CD4-positive, alpha-beta T cell treated with Interleukin-10 for 1 hour (primary cell): Measurements from ENCODE around the gene TANC1.

Experiments
- DNase-seq: peaks from one replicate; pipeline ENCODE4 v3.0.0-alpha.2; 2020

TANC1 gene

DNA sequence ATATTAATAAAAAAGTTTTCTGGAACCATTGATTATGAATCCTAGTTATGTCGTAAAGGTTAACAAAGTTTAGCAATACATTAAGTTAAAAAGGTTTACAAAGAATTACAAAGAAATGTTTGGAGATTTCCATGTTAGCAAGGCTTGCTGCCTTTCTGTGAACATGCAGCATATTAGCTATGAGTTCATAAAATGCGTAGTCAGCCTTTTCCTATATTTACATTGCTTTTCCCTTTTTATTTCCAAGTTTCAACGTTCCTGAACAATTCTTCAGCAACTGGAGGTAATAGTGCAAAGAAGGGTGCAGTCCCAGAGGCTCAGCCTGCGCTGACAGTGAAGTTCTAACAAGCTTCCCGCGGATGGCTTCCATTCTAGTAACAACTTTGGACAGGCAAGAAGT is 266.4 kb downstream of the TANC1 start:
- DNase-seq = no peak

DNA sequence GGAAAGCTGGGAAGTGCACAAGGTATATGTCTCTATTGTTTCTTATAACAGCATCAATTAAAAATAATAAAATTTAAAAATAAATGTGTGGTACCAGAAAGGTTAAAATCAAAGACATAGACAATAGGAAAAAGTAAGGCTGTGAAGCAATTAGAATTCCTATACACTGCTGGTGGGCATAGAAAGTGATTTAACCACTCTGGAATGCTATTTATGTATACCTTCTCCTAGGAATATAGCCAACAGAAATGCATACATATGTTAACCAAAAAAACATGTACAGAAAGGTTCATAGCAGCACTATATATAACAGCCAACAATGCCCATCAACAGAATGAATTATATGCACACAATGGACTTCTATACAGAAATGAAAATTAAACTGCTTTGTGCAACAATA is 275.1 kb downstream of the TANC1 start:
- no peak for DNase-seq

DNA sequence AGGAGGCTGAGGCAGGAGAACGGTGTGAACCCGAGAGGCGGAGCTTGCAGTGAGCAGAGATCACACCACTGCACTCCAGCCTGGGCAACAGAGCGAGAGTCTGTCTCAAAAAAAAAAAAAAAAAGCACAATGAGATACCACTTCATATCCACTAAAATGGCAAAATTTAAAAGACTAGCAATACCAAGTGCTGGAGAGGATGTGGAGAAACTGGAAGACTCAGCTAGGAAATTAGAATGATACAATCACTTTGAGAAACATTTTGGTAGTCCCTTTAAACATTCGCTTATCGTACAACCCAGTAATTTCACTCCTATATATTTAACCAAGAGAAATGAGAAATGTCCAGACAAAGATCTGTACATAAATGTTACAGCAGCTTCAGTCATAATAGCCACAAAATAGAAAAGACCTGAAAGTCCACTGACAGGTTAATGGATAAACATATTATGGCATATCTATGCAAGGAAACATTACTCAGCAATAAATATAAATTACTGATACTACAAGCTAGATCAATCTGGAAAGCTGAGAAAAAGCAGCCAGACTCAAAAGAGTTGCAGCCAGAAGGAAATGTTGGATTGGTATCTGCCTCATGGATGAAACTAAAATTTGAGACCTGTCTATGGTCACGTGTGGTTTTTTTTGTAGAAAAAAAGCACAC is 278.0 kb downstream of the TANC1 start:
- DNase-seq = no peak

DNA sequence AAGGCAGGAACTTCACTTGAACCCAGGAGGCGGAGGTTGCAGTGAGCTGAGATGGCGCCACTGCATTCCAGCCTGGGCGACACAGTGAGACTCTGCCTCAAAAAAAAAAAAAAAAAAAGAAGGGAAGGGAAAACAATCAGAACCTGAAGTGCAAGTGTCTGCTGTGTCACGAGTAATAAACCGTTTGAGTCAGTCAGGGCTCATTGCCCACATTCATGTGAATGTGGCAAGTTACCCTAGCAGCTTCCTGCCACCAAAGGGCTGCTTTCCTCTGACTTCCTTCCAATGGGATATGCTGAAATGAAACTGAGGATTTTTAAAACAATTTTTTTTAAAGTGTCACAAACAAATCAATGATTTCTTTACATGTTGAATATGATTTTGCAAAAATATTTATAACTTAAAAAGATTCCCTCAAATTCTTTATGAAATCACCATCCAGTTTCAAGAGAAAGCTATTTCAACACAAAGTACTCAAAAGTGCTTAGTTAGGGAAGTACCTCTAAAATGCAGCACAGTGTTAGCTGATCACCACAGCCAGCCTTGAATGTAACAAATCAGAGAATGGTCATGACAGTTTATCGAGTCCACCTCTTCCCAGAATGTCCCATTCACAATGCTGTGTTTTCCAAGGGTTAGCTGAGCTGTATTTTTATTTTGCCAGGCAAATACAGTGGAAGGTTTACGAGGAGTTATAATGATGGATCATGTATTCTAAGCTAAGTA is 281.7 kb downstream of the TANC1 start:
- DNase-seq = no peak

DNA sequence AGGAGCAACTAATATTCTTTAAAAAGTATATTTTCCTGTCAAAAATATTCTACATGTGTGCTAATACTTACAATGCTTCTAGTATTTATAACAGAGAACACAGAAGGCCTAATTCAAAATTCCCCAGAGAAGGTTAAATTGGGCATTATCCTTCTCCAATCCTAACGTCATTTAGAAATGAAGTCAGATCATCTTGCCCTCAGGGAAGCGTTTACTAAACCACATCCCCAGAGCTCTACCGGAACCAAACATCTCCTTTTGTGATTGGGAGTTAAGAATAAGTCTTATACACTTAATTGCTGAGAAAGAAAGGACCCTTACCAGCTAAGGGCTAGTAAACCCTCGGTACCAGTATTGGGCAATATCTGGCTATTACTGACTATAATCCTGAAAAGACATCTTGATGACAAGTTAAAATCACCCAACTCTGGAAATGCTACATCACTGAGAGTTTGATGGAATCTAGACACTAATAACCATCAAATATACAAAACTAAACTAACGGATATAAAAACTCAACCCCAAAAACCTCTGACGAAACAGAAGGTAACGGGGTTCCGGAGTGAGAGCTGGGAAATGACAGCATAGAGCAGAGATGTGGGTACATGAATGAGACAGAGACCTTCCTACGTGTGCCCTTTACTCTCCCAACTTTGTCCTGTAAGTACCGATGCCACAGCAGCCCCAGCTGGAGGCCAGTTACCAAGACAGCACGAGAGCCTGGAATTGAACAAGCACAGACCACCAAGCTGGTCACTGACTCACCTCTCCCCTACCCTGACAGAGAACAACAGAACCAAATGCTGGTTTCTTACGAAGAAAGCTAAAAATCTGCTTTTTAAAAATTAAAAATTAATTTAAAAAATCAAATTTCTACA is 283.1 kb downstream of the TANC1 start:
- no peak for DNase-seq

DNA sequence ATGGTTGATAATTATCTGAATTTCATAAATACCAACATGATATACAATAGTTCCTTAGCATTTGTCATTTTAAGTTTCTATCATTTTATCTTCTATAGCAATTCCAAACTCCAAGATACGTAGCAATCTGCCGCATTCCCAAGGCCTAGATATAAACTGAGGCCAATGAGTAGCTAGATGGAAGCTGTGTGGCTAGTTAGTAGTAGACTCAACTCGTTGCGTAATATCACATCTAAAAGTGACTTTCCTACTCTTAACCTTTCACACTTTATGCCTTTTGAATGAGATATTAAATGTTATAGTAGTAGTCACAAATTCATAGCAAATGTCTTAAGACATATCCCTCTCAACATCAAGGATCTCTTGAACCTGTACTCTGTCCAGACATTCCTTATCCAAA is 284.5 kb downstream of the TANC1 start:
- DNase-seq = no peak

DNA sequence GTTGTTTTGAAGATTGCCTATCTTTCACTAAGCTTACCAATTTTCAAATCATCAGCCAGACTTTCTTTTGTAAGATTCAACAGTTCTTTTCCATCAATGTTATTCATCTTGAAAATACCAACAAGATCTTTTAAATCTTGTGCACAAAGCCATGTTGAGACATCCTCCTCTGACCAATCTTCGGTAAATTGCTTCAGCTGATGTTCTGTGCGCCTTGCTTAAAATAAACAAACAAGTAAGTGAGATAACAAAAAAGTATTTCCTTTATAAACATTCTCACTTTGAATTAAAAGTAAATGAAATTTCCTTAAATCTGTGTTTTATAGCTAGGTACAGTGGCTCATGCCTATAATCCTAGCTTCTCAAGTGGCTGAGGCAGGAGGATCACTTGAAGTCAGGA is 287.7 kb downstream of the TANC1 start:
- DNase-seq = no peak

DNA sequence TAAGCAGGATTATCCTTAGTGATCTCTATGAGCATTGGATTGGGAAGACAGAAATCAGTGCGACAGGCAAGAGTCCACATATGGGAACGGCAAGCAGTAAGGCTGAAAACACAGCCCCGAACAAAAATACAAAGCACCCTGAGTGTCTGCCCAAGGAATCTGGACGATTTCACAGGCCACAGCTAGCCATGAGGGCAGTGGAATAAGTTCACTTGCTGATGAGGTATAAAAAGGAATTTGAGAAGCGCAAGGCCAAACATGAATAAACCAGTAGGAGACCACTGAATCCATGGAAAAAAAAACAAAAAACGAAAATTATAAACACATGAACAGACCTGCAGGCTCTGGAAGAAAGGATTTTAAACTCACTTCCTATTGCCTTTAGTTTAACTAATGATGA is 293.8 kb downstream of the TANC1 start:
- no peak for DNase-seq

DNA sequence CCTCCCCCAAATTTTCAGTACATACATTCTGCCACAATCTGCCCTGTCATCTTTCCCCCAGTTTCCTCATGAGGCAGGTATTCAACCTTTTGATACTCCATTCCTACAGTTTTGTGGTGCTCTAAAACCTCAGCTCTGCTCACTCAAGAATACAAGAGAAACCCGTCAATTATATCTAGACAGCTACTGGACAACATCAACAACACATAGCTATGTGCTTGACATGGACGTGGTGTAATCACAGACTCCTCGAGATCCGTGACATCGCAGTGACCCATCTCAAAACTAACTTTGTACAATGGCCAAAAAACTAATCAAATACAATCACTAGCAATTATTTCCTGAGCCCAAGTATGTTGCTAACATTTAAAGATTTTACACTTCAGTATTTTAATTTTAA is 294.5 kb downstream of the TANC1 start:
- DNase-seq = no peak

DNA sequence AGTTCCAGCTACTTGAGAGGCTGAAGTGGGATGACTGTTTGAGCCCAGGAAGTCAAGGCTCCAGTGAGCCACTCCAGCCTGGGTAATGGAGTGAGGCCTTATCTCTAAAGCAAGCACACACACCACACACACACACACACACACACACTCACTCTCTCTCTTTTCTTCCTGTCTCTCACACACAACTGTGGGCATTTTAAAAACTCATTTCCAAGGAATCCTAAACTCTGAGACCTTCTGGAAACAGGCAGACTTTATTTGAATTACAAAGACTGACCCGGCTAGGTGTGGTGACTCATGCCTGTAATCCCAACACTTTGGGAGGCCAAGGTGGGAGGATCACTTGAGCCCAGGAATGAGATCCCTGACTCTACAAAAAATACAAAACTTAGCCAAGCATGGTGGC is 296.7 kb downstream of the TANC1 start:
- DNase-seq = no peak

DNA sequence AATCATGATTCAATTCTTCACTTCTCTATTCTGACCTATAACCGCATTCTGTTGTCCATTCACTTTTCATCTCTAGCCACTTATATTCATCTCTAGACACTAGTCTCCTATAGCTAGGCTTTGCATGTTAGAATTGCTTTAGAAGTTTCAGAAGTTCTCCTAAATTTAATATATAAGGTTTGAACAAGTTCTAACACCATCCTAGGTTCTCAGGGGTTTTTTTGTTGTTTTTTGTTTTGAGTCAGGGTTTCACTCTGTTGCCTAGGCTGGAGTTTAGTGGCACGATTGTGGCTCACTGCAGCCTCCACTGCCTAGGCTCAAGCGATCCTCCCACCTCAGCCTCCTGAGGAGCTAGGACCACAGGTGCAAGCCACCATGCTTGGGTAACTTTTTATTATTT is 298.1 kb downstream of the TANC1 start:
- DNase-seq = no peak

DNA sequence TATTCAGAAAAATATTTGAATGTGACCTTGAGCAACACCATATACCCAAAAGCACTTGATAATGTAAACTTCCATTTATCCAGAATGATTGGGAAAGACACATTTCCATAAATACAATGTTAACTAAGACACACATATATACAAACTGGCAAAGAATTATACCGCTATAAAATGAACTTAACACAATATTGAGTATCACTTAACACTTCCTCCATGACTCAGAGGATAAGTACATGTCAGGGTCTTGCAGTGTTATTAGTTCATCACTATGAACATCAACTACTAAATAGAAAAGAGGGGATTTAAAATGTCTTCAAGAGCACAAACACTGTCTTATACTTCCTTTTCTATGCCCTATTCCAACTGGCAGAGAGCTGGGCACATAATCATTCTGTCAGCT is 299.5 kb downstream of the TANC1 start:
- no peak for DNase-seq

DNA sequence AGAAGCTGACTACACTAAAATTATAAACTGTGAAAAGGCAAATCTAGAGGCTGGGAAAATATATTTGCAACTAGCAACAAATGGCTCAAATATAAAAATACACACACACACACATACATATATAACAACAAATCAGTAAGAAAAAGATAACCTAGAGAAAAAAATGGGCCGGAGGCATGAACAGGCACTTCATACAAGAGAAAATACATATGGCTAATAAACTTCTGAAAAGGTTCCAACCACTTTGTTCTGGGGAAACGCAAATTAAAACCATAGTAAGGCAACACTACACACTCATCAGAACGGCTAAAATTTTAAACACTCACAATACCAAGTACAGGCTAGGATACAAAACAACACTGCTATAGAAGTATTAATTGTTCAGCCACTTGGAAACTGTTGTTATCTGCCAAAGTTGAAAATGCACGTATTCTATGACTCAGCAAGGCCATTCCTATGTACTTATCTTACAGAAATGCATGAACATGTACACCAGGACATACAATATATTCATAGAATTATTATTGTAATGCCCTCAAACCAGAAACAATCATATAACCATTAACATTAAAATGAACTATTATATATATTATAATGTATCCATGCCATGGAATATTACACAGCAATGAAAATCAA is 302.4 kb downstream of the TANC1 start:
- no peak for DNase-seq

DNA sequence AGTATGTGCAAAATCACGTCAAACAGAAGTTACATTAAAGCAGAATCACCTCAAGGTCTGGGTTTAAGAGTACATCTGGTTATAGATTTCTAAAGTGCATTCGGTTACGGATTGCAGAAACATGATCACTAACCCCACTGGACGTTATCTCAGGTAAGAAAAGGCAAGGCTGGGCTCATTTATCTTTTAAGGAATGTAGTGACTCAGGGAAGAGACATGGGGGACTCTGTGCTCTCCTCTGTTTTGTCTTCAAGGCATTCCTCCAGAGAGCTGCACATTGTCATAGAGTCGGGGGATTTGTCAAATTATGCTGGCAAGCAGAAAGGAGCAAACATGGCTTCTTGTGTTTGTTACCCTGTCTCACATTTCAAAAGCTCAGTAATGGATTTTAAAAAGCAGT is 303.7 kb downstream of the TANC1 start:
- DNase-seq = no peak

DNA sequence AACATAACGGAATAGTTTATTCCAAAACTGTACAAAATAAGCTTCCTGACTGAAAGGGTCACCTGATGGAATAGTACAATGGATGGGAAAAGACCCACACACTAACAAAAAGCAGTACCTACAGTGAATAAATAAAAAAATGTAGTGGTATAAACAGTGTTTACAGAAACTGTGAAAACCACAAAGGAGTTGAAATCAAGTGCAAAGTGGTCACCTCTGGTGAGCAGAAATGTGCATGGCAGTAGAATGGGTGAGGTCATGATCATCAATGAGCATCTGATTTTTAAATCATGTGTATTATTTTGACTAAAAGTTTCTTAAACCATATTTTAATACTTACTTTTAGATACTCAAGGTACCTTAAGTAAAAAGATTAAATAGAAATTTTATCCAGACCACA is 306.7 kb downstream of the TANC1 start:
- no peak for DNase-seq

DNA sequence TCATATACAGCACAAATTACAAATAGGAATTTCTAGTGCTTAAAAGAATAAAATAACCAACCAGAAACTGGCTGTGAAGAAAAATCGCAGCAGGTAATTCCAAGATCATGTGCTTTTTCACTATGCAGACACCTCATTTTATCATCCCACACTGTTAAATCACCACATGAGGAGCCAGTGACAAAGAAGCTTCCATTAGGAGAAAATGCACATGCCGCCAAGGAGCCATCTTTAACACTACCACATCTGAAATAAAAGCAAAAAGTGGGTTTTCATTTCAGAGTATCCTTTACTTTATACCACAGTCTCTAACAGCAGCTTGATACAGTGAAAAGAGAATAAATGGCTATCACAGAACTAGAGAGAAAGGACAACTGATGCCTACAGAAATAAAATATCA is 311.3 kb downstream of the TANC1 start:
- DNase-seq = no peak

DNA sequence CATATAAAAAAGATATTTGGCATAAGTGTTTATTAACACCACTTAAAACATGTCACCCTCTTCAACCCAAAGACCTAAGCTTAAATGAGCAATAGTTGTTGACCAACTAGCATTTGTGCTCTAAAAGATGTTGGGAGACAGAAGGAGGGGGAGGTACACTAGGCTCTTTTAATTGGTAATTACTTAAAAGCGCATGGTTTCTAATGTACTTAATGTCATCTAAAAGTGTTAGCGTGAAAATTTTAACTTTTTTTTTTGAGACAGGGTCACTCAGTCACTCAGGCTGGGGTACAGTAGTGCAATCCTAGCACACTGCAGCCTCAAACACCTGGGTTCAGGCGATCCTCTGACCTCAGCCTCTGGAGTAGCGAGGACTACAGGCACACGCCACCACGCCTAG is 312.6 kb downstream of the TANC1 start:
- no peak for DNase-seq
